ENCODE data around the gene LIN7A.

LIN7A gene

DNA sequence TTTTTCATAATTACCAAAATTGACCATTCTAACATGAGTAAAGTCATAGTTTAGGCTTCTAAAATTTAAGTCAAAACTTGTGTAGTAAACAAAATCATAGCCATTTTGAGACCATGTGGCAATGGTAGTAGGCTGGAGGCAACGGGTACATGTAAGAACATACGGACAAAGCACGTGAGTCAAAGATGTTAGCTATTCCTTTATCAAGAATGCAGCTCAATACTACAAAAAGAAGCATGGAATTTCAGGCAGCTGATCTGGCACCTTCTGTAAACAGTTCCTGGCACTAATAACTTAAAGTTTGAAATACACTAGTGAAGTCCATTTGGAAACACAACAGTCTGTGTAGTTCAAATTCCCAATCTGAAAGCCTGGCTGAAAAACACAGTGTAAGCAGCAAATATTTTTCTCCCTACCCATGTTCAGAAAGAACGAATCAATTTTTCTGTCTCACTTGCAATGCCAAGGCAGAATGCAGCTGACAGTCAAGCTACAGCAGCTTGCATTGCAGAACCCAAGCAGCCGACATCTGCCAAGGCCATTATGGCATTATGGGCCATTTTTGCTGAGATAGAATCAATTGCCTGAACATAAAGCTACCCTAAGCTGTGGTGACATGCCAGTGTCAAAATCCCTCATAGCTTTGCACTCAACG lies 191.8 kb downstream of the LIN7A start:
- no peak for DNase-seq

Data from NCI-H1930 (cell line).